ENCODE measurements around the gene IPMK.

The IPMK gene

DNA sequence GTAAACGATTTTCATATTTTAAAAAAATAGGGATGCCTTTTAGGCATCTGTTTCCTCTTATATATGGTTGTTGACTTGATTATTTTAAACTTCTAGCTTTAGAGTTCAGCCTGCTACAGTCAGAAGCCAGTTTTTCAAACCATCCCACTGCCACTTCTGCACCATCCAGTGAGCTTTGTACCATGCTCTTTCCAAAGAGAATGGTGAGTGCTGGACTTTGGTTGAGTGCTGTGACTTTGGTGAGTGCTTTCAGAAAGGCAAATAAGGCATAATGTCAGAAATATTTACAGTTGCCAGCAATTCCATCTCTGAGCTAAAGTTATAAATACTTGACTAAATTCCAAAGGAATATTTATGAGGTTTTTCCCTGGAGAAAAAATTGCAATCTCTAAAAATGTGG is 117.4 kb downstream of the IPMK start:
- TF ChIP-seq, protein P1, sequence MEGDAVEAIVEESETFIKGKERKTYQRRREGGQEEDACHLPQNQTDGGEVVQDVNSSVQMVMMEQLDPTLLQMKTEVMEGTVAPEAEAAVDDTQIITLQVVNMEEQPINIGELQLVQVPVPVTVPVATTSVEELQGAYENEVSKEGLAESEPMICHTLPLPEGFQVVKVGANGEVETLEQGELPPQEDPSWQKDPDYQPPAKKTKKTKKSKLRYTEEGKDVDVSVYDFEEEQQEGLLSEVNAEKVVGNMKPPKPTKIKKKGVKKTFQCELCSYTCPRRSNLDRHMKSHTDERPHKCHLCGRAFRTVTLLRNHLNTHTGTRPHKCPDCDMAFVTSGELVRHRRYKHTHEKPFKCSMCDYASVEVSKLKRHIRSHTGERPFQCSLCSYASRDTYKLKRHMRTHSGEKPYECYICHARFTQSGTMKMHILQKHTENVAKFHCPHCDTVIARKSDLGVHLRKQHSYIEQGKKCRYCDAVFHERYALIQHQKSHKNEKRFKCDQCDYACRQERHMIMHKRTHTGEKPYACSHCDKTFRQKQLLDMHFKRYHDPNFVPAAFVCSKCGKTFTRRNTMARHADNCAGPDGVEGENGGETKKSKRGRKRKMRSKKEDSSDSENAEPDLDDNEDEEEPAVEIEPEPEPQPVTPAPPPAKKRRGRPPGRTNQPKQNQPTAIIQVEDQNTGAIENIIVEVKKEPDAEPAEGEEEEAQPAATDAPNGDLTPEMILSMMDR (IDR thresholded peaks at IDR 0.05) = no peak
- H3K79me2 ChIP-seq = no peaks in the 10 kb centered on the region
- H3K36me3 ChIP-seq (ENCODE audit: control insufficient read depth, insufficient read depth, low read length) = no peaks in the 10 kb centered on the region
- no peak overlapping the region for H3K4me2 ChIP-seq (ENCODE audit: low read length)
- H3K27ac ChIP-seq = no peak overlapping the region
- H3K9me3 ChIP-seq (ENCODE audit: control insufficient read depth, low read length) = no peaks in the 10 kb centered on the region
- H3K4me3 ChIP-seq (ENCODE audit: low read depth, low read length) = no peak overlapping the region
- H3K9ac ChIP-seq = no peak overlapping the region
- no peaks in the 10 kb centered on the region for H3K27me3 ChIP-seq (ENCODE audit: control insufficient read depth, insufficient read depth, low read length)
- H3K4me1 ChIP-seq = peaks cover 4% of the 10 kb centered on the region
- H2AFZ ChIP-seq = no peak overlapping the region

DNA sequence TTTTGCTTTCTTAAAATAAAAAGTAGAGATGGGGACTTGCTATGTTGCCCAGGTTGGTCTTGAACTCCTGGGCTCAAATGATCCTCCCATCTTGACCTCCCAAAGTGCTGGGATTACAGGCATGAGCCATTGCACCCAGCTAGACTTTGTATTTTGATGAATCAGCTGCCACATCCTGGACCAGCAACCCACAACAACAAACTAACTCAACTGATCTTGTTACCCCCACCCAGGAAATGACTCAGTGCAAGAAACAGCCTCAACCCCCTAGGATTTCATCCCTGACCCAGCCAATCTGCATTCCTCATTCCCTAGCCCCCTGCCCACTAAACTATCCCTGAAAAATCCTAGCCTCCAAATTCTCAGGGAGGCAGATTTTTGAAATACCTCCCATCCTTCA is 123.8 kb downstream of the IPMK start:
- H3K27me3 ChIP-seq (ENCODE audit: control insufficient read depth, insufficient read depth, low read length) = no peaks in the 10 kb centered on the region
- H3K36me3 ChIP-seq (ENCODE audit: control insufficient read depth, insufficient read depth, low read length) = no peaks in the 10 kb centered on the region
- peaks cover 10% of the 10 kb centered on the region for H3K4me1 ChIP-seq
- TF ChIP-seq, protein P1 (IDR thresholded peaks at IDR 0.05) = no peak
- no peak overlapping the region for H3K27ac ChIP-seq
- H3K4me3 ChIP-seq (ENCODE audit: low read depth, low read length) = no peak overlapping the region
- no peak overlapping the region for H3K4me2 ChIP-seq (ENCODE audit: low read length)
- no peaks in the 10 kb centered on the region for H3K79me2 ChIP-seq
- H3K9me3 ChIP-seq (ENCODE audit: control insufficient read depth, low read length) = no peaks in the 10 kb centered on the region
- no peak overlapping the region for H2AFZ ChIP-seq
- no peak overlapping the region for H3K9ac ChIP-seq

All from parathyroid adenoma (tissue), 2 donors.